Body of pancreas (tissue), 4 donors: ENCODE results near the gene SNRNP200.

ENCODE experiments used
- POLR2A ChIP-seq, 3 donors: fragments of 450-650 bp; IDR thresholded peaks; one replicate each; pipeline ENCODE4 v1.6.1; 2016; ENCODE audit warnings: antibody characterized with exemption in 3 of 3, mild to moderate bottlenecking in 2 of 3
- TF ChIP-seq, protein P1 (sequence below), 7 experiments: fragments of 450-650 bp in 4 of 7; fragments of 200-600 bp in 3 of 7; sonication (generic) in 3 of 7; IDR thresholded peaks; one replicate each; pipeline ENCODE4 v1.5.1; 2016 to 2019; ENCODE audit warnings: antibody characterized with exemption in 7 of 7

- TF ChIP-seq, protein P1, sequence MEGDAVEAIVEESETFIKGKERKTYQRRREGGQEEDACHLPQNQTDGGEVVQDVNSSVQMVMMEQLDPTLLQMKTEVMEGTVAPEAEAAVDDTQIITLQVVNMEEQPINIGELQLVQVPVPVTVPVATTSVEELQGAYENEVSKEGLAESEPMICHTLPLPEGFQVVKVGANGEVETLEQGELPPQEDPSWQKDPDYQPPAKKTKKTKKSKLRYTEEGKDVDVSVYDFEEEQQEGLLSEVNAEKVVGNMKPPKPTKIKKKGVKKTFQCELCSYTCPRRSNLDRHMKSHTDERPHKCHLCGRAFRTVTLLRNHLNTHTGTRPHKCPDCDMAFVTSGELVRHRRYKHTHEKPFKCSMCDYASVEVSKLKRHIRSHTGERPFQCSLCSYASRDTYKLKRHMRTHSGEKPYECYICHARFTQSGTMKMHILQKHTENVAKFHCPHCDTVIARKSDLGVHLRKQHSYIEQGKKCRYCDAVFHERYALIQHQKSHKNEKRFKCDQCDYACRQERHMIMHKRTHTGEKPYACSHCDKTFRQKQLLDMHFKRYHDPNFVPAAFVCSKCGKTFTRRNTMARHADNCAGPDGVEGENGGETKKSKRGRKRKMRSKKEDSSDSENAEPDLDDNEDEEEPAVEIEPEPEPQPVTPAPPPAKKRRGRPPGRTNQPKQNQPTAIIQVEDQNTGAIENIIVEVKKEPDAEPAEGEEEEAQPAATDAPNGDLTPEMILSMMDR (IDR thresholded peaks at IDR 0.05): no peak
- TF ChIP-seq POLR2A (IDR thresholded peaks at IDR 0.05): no peak
These were observed 71.4 kb downstream of the SNRNP200 start for GRCh38 chr2:96233880-96234316.
